ENCODE data around the gene IDE. TPM values are rescaled to one million over a fixed set of nuclear protein-coding genes. Genes with fewer than 3 reads are reported as not detected.

IDE gene
- total and polyA plus RNA-seq, 9 of the 15 experiments (the other 6 are each of a cell fraction or from before 2014, with no cell fraction given) = 10.2 to 50.6 (median 33.2) TPM

- peak; percentile 42; the same call in 1 of the 2 replicates for TF ChIP-seq REST (IDR thresholded peaks at IDR 0.05; ENCODE audit: borderline replicate concordance)
- no peak for TF ChIP-seq REST (CRISPR knock-in tag; IDR thresholded peaks at IDR 0.05; ENCODE audit: low read depth)
- TF ChIP-seq SPI1 (IDR thresholded peaks at IDR 0.05; ENCODE audit: borderline replicate concordance, low read depth, low read length) = peak; percentile 95
- TF ChIP-seq IFI16 (CRISPR knock-in tag; IDR thresholded peaks at IDR 0.05) = no peak
- TF ChIP-seq GABPB1 (CRISPR knock-in tag; IDR thresholded peaks at IDR 0.05) = no peak
- TF ChIP-seq ZNF696 (CRISPR knock-in tag; conservative IDR thresholded peaks at IDR 0.05) = no peak
- no peak for TF ChIP-seq PCBP2 (IDR thresholded peaks at IDR 0.05; ENCODE audit: low read depth, low read length, poor library complexity, severe bottlenecking)
- TF ChIP-seq DPF2 (IDR thresholded peaks at IDR 0.05) = peak; percentile 20; the same call in 1 of the 2 replicates
- TF ChIP-seq CHD2 (IDR thresholded peaks at IDR 0.05; ENCODE audit: low read depth, low read length) = no peak
- TF ChIP-seq EGR1 (conservative IDR thresholded peaks at IDR 0.05) = peak; percentile 37
- no peak for TF ChIP-seq RNF2 (IDR thresholded peaks at IDR 0.05)
- TF ChIP-seq CC2D1A (IDR thresholded peaks at IDR 0.05) = no peak
- TF ChIP-seq ZNF384 (IDR thresholded peaks at IDR 0.05; ENCODE audit: low read depth, low read length) = peak; percentile 61; the same call in 1 of the 2 replicates
- no peak for TF ChIP-seq MTA2 (IDR thresholded peaks at IDR 0.05; ENCODE audit: low read depth)
- no peak for TF ChIP-seq ZNF253 (CRISPR knock-in tag; conservative IDR thresholded peaks at IDR 0.05)
- TF ChIP-seq EP300 (IDR thresholded peaks at IDR 0.05; ENCODE audit: low read length) = no peak
Measured at GRCh38 chr10:92544296-92544695, 29.6 kb downstream of the IDE start (continued).

All from K562 (cell line).